Heart left ventricle (tissue), 13 donors: ENCODE measurements around the gene SPRR1A.

Experiments
- POLR2A ChIP-seq, 2 donors: fragments of 450-650 bp; IDR thresholded peaks; one replicate each; pipeline ENCODE4 v1.6.1; 2017; ENCODE audit warnings: antibody characterized with exemption in 2 of 2, mild to moderate bottlenecking in 2 of 2, moderate library complexity in 2 of 2
- TF ChIP-seq, protein P1 (sequence below), 12 donors: fragments of 200-600 bp; sonication (generic) in 4 of 12; IDR thresholded peaks; one replicate each; pipeline versions ENCODE4 v1.5.0 to v1.8.0; 2018 to 2022; ENCODE audit warnings: antibody characterized with exemption in 12 of 12, mild to moderate bottlenecking in 5 of 12
- donor health status: ischemic (EF 13 %, LVEDD 7.1; RV severe dilation, severe dysfunction).
- donor health status: DM: no; HTN: yes; CAD: no.
- donor health status: DM: no; HTN: no; CAD: no.
- donor health status: ischemic (EF 25% LVEDD 6.9; RV normal size, moderate dysfunction).
- donor health status: ischemic (EF 25% LVEDD 5.7; RV mildly dilated, moderate dysfunction).
- donor health status: ischemic (EF 35%, LVEDD 5.7; RV mildly dilated, moderate dysfunction).
- donor health status: nonischemic (EF 11% LVEDD 7.7; RV severe dilation, severe dysfunction).
- donor health status: DM: yes; HTN: yes; CAD: no.
- donor health status: PGD.
- donor health status: ischemic (EF 29% LVEDD 5.4; RV normal size, mild dysfunction).
- donor health status: nonischemic (EF 23%, LVEDD 6.1; RV moderate dilation, normal function).

DNA sequence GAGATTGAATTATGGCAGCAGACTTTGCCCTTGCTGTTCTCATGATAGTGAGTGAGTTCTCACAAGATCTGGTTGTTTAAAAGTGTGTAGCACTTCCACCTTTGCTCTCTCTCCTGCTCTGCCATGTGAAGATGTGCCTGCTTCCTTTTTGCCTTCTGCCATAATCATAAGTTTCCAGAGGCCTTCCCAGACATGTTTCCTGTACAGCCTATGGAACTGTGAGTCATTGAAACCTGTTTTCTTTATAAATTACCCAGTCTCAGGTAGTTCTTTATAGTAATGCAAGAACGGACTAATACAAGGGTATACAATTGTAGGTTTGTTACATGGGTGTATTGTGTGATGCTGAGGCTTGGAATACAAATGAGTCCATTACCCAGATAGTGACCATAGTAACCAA lies 51.3 kb downstream of the SPRR1A start:
- TF ChIP-seq, protein P1, sequence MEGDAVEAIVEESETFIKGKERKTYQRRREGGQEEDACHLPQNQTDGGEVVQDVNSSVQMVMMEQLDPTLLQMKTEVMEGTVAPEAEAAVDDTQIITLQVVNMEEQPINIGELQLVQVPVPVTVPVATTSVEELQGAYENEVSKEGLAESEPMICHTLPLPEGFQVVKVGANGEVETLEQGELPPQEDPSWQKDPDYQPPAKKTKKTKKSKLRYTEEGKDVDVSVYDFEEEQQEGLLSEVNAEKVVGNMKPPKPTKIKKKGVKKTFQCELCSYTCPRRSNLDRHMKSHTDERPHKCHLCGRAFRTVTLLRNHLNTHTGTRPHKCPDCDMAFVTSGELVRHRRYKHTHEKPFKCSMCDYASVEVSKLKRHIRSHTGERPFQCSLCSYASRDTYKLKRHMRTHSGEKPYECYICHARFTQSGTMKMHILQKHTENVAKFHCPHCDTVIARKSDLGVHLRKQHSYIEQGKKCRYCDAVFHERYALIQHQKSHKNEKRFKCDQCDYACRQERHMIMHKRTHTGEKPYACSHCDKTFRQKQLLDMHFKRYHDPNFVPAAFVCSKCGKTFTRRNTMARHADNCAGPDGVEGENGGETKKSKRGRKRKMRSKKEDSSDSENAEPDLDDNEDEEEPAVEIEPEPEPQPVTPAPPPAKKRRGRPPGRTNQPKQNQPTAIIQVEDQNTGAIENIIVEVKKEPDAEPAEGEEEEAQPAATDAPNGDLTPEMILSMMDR (IDR thresholded peaks at IDR 0.05), result no peak
- no peak for TF ChIP-seq POLR2A (IDR thresholded peaks at IDR 0.05)
